Stimulated activated naive CD4-positive, alpha-beta T cell treated with Interleukin-2 at 50 U/mL for 16 hours (primary cell): ENCODE data around the gene DOLPP1.
"Not testable (repeated sequence)": the region's sequence is repeated elsewhere in the genome, so short reads cannot be mapped to it uniquely, and the experiment has no call there.

ENCODE experiments used
- DNase-seq: peaks from one replicate; lab custom pipeline; 2025; lab: John Stamatoyannopoulos, UW

Gene DOLPP1

DNA sequence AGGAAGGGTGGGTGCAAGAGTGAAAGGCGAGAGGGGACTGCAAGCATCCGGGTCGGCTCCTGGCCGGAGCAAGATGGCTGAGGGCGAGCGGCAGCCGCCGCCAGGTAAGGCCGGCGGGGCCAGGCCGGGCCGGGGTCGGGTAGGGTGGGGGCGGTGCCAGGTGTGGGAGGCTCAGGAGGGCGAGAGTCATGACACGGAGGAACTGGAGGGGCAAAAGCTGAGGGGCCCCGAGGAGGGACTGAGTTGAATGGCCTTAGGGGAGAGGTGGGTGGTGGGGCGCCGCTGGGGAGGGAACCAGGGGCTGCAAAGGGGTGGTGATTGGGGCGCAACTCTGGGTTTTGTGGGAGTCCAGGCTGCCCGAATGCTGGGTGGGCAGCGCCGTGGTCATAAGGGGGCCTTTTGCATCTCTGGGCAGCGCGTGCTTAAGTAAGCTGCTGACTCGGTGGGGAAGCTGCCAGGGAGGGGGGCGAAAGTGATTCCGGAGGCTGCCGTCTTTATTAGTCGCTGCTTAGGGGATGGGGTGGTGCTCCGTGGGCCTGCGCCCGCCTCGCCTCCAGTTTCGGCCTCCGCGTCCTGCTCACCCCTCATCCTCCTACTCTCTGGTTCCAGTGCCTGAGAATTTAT is 30.7 kb downstream of the DOLPP1 start:
- peak; percentile 9 for DNase-seq

DNA sequence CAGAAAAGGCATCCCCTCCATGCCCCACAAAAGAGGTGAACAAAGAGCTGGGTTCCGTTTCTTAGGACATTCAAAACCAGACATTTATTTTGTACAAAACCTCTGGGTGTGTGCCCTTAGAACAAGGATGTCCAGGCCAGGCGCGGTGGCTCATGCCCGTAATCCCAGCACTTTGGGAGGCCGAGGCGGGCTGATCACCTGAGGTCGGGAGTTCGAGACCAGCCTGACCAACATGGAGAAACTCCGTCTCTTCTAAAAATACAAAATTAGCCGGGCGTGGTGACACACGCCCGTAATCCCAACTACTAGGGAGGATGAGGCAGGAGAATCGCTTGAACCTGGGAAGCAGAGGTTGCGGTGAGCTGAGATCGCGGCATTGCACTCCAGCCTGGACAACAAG is 31.6 kb downstream of the DOLPP1 start:
- not testable (repeated sequence) for DNase-seq

DNA sequence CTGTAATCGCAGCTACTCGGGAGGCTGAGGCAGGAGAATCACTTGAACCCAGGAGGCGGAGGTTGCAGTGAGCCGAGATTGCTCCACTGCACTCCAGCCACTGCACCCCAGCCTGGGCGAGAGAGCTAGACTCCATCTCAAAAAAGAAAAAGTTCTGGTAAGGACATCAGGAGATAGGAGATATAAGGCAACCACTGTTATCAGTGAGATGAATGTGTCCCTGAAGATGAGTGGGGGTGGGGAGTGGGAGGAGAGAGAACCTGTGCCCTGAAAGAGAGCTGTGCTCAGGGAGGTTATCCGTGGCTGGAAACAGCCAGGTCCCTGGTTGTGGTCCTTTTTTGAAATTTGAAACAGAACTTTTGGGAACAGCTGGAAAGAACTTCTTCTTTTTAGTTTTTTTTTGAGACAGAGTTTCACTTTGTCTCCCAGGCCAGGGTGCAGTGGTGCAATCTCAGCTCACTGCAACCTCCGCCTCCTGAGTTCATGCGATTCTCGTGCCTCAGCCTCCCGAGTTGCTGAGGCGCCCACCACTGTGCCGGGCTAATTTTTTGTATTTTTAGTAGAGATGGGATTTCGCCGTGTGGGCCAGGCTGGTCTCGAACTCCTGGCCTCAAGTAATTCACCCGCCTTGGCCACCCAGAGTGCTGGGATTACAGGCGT is 32.9 kb downstream of the DOLPP1 start:
- no peak for DNase-seq

DNA sequence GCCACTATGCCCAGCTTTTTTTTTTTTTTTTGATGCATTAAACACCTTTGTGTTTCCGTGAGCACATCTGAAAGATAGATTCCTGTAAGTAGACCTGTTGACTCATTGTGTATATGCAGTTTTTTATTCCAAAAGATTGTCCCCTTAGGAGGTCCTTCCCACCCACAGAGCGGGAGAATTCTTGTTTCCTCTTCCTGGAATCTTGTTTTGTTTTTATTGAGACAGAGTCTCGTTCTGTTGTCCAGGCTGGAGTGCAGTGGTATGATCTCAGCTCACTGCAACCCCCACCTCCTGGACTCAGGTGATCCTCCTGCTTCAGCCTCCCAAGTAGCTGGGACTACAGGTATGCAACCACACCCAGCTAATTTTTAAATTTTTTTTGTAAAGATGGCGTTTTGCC is 37.9 kb downstream of the DOLPP1 start:
- no peak for DNase-seq

DNA sequence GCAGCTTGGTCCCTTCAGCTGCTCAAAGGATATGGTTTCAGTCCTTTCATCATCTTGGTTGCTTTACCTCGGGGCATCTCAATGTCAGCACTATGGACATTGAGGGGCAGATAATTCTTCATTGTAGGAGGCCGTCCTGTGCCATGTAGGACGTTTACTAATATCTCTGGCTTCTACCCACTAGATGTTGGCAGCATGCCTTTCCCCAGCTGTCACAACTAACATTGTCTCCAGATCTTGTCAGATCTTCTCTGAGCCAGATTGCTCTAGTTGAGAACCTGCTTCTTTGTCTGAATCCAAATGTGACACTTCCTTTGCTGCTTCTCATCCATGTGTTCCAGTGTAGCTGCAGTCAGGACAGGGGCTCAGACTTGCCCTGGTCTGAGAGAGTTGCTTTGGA is 40.6 kb downstream of the DOLPP1 start:
- no peak for DNase-seq

DNA sequence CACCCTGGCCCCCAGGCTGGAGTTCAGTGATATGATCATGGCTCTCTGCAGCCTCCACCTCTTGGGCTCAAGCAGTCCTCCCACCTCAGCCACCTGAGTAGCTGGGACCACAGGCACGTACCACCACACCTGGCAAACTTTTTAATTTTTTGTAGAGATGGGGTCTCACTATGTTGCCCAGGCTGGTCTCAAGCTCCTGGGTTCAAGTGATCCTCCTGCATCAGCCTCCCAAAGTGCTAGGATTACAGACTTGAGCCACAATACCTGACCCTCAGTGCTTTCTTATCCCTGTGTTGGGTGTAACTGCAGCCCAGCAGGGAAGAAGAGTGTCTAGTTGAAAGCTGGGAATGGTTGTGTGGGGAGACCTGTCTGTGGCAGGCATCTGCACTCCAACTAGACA is 41.2 kb downstream of the DOLPP1 start:
- DNase-seq = no peak

DNA sequence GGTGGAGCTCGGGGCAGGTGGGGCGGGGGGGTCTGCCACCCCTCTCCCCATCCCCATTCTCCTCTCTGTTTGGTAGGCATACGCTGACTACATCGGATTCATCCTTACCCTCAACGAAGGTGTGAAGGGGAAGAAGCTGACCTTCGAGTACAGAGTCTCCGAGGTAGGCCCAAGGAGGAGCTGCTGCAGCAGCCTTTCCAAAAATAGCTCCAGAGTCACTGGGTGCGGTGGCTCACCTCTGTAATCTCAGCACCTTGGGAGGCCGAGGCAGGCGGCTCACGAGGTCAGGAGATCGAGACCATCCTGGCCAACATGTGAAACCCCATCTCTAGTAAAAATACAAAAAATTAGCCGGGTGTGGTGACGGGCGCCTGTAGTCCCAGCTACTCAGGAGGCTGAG is 42.1 kb downstream of the DOLPP1 start:
- not testable (repeated sequence) for DNase-seq

DNA sequence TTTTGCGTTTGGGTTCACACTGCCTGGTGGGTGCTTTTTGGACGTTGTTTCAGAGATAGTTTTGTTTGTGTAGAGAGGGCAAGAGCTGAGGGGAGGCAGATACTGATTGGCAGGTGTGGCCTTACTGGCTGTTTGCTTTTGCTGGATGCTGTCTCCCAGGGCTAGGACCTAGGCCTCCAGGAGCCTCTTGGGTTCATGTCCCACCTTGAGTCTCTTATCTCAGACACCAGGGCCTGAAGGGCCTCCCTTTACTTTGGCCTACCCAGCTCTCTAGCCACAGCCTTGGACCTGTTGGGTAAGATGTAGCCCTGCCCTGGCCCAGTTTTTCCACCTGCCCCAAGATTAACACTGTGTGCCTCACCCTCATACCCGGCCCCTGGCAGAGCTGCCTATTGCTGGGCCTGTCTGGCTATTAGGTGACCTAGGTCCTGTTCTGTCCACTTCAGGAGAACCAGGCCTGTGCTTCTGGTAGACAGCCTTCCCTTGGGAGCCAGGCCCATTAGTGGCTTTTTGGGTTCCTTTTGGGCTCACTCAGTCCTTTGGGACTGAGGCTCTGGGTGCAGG is 43.7 kb downstream of the DOLPP1 start:
- DNase-seq = no peak

DNA sequence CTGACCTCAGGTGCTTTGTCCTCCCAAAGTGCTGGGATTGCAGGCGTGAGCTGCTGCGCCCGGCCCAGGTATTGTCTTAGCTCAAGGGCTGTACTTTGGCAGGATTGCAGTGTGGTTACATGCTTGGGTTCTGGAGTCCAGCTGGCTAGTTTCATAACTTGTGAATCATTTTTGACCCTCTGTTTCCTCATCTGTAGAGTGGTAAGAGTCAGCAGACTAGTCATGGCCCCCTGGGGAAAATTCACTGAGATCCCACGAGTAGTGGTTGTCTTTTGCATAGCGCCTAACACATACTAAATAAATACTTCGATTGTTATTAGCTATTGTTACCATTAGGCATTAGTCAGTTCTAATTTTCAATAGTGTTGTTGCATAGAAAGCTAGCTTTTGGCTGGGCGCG is 44.6 kb downstream of the DOLPP1 start:
- no peak for DNase-seq

DNA sequence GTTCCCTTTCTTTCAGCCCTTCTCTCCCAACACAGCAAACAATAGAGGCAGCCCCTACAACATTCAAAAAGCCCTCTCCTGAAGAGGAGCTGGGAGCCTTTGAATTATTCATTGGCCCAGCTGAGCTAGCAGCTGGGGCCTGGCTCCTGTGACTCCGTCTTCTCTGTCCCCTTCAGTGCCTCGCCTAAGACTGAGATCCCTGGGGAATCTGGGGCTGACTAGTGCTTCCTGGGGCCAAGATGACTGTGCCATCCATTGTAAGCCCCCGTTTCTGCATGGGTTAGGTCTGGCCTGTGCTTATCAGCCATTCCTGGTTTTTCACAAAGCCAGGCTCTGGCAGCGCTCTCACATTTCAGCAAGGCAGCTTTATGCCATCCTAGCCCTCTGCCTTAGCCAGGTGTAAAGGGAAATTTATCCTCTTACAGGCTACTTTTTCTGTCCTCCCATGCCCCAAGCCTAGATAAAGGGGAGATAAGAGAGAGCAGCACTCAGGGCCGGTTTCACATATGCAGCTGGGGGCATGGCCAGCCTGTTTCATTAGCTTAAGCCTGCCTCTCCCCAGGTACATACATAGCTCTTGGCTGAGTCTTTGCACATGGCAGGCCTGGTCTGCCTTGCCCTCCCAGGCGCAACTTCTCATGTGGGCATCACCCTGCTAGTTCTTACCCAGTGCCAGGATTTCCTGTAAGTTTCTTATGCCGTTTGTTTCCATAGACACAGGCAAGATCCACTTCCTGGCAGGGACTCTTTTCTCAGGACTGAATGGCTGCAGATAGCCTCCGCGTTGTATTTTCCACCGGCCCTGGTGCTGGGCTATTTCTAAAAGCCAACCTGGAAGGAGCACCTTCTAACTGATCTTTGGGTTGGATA is 46.1 kb downstream of the DOLPP1 start:
- no peak for DNase-seq

DNA sequence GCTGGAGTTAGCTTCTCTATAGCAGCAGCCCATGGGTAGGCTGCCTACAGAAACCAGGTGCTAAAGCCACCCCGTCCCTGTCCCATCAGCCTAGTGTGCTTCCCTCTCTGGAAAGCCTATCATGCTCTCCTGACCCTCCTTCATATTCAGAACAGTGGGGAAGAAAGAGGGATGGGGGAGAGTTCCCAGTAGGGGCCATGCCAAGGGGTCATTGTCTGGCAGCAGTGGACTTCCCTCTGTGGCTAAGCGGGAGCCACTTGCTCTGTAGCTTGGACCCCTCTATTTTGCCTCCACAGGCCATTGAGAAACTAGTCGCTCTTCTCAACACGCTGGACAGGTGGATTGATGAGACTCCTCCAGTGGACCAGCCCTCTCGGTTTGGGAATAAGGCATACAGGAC is 47.8 kb downstream of the DOLPP1 start:
- DNase-seq = no peak

DNA sequence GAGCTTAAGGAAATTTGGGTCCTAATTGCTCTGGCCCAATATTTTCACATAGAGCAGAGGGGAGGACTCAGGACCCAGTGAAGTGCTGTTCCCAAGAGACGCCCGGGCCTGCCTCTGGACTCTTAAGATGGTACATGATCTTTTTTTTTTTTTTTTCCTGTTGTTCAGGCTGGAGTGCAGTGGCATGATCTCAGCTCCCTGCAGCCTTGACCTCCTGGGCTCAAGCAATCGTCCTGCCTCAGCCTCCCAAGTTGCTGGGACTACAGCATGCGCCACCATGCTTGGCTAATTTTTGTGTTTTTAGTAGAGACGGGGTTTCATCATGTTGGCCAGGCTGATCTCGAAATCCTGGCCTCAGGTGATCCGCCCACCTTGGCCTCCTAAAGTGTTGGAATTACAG is 49.4 kb downstream of the DOLPP1 start:
- not testable (repeated sequence) for DNase-seq

DNA sequence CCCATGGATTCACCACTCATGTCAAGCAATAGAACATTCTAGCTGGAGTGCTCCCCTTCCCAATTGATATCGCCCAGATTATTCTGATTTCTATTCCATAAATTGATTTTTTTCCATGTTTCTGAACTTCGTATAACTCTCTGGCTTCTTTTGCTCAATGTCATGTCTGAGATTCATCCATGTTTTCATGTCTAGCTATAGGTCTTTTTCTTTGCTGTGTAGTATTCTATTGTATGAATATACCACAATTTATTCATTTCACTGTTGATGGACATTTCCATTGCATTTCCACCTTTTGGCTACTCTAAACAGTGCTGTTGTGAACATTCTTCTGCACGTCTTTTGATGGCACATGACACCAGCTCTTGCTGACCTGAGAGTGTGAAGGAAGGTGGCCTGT is 49.9 kb downstream of the DOLPP1 start:
- no peak for DNase-seq

DNA sequence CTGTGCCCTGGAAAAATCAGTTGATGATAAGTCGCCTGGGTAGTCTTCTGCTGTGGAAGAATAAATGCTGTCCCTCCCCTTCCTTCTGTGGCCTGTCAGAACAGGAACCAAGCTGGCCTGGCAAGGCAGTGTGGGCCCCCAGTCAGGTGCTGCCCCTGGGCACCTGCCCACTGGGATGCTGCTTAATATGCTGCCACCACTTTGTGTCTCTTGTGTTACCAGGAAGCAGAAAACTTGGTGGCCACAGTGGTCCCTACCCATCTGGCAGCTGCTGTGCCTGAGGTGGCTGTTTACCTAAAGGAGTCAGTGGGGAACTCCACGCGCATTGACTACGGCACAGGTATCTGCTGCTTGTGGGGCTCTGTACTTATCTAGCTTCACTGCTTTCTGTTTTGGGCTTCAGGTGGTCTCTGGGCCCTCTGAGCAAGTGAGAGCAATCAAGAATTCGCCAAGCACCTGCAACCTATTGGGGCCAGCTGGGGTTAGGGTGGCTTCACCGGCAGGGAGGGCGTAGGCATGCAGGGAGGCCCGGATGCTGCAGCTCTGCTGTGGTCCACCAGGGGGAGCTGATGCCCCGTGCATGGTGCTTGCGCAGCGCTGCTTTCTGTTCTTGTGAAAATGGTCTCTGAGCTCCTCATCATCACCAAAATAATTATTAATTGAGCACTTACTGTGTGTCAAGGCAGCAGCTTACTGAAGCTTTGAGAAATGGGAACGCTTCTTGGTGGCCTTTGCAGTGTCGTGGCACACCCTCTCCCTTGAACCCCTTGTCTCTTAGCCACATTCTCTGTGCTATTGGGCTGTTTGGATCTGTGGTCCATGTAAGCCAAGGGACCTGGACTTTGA is 50.6 kb downstream of the DOLPP1 start:
- DNase-seq = peak; percentile 78

DNA sequence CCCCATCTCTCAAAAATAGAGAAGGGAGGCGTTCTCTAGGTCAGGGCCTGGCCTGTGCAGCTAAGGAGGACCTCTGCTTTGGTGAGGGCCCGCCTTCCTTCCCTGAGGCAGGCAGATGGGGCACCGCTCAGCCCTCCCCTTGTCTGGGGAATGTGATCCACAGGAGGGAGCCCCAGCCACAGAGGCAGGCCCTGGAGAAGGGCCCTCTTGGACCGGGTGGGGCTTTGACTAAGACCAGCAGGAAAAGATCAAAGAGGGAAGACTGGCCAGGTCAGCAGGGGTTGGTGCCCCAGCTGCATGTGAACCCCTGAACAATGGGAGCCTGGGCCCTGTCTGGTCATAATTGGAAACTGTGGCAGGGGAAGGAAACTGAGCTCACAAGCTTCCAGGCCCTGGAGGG is 52.2 kb downstream of the DOLPP1 start:
- no peak for DNase-seq

DNA sequence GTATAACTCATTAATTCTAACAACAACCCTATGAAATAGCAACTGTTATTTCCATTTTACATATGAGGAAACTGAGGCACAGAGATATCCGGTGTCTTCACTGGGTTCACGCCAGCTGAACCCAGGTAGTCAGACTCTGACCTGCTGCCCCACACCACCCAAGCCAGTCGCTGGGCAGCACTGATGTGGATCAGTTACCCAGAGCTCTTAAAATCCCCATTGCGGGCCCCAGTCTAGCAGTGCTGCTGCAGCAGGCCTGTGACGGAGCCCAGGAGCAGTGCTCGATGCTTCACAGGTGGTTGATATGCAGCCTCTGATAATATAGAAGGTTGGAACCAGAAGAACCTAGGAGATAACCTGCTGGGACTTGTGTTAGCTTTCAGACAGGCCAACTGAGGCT is 54.6 kb downstream of the DOLPP1 start:
- DNase-seq = no peak

DNA sequence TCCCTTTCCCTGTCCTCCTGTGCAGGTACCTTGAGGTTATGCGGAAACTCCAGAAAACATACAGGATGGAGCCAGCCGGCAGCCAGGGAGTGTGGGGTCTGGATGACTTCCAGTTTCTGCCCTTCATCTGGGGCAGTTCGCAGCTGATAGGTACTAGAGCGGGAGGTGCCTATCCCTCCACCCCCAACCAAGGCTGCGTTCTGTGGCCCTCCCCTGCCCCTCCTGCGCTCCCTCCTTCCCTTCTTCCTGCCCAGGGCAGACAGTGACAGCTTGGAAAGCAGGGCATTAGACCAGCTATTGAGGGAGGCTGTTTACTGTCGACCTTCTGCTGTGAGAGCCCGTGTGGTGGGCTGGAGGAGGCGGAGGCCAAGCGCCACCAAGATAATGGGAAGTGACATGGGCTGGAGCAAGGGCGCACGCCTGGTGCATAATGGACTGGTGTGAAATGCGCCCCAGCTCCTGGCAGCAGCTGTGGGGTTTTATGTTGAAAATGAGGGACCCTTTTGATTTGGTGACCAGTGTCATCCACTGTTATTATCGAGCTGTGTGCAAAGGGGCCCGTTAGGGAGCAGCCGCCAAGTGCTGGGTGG is 55.6 kb downstream of the DOLPP1 start:
- DNase-seq = no peak

DNA sequence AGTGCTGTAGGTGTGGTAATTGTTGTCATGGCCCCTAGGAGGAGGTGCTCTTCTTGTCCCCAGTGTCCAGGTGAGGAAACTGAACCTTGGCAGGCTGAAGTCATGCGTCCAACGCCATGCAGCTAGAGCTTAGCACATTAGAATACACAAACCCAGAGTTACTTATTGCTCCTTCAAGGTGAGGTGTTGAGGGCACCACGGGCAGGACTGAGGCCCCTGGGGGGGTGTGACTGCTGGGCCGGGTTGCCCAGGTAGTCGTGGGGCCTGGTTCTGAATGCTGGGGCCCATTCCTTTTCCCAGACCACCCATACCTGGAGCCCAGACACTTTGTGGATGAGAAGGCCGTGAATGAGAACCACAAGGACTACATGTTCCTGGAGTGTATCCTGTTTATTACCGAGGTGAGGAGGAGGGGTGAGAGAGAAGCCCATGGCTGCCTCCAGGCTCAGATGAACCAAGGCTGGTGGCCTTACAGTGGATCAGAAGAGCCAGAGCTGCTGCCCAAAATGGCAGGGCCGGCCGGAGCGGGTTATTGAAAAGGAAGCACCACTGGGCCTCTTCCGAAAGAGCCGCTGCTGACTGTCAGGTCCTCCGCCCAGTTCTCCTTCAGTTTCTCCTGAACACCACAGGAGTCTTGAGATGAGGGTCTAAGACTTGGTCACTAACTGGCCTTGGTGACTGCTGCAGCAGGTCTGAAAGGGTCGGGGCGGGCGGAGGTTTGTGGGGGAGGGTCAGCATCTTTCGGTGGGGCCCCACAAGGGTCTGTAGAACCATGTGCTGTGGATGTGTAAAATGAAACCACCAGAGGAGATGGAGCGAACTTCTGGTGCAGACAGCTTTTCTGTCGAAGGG is 56.6 kb downstream of the DOLPP1 start:
- DNase-seq = no peak

DNA sequence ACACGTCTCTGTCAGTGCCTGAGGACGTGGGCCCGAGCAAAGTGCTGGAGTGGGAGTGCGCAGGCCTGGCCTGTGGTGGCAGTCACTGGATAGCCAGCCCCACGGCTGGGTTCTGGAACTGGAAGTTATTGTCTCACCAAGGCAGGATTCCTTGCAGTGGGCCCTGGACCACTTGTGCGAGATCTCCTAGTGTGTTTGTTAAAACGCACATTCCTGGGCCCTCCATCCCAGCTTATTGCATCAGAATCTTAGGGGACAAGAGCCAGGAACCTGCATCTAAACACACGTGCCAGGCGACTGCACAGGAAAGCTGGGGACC is 57.2 kb downstream of the DOLPP1 start:
- DNase-seq = no peak

DNA sequence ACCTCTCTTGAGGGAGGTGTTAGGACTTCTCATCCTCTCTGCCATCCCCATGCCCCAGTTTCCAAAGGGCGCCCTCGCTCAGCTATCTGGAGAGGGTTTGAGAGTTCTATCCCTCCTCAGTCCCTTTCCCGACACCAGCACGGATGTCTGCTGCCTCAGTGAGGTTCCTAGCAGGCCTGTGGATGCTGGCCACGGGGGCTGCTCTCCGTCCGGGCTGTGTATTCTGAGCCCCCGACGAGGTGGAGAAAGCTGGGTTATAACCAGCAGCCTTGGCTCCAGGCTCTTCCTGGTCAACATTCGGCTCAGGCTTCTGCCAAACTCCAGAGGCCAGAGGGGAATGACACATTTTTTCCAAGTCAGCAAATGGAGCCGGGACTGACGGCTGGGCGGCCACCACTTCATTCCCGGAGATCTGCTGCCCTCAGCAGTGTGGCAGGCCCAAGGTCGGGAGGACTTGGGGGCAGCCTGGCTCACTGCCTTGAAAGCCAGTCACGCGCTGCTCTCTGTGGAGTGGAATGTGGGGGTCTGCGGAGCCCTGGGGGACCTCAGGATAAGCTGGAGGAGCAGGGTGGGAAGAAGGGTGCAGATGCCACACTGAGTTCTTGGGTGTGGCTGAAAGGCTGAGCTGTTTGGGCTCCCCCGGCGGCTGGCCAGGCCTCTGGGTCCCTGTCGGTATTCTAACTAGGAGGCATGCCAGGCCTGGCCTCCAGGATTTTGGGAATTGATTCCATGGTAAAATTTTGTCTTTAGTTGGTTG is 57.7 kb downstream of the DOLPP1 start:
- DNase-seq = no peak
